ENCODE data around the gene GNGT2.
A peak's percentile ranks its signal among the peaks of the same experiment; 100 is the strongest.

The GNGT2 gene

DNA sequence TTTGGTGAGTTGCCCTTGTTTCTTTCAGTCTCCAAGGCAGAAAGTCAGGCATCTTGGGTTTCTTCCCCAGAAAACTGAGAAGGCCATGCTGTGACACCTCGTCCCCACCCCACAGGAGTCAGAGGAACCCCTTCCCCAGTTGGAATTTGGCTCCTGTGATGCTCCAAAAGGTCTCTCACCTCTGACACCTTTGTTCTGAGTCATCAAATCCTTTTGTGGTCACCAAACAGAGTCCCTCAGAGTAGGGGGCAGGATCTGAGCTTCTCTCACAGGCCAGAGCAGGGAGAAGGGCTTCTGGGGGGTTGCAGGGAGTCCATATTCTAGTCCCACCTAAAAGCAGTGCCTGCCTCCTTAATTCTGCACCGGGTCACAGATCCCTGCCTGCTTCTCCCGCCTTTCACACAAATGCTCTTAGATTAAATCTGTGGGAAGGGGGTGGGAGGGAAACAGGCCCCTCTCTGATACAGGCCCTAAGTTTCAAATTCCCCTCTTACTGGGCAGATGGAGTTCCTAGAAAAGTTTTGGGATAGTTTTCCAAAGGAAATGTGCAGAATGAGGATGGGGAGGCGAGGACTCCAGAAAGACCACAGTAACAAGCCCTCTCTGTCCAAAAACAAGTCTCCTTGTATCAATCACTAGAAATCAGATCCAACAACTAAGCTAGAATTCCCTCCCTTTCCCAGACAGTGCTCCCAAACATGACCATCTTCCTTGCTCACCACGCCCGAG lies 18.9 kb upstream of the GNGT2 start:
- DNase-seq: no peak

DNA sequence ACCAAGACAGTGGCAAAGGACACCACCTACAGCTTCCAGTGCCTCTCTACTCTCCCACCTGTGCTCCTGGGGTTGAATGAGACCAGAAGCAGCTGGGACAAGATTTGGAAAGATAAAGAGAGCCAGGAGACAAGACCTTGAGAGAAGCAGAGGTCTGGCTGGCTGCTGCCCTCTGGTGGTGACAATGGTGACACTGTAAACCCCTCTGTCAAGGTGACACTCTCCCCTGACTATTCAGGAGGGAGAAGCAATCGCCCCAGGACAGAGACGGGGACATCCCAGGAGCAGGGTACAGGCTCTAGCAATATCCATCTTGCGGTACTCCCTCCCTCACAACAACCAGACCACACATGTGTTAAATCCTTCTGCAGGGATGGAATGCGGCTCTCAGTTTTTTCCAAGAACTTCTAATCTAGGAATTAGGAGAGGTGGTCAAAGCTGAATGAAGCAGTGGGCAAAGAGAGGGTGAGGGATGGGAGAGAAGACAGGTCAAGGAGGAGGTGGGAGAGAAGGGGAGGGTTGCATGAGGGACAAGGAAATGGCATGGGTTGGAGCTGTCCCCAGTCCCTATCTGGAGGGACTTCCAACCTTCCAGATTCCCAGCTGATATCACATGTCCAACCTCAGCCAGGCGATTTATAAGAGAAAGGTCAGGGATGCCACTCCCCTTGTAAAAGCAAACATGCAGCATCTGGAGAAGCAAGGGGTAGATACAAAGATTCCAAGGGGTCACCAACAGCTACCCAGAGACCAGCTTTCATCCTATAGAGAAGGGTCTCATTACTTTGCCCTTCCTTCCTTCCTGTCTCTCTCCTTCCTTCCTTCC lies 17.3 kb upstream of the GNGT2 start:
- peak; percentile 70 to 75 for DNase-seq

DNA sequence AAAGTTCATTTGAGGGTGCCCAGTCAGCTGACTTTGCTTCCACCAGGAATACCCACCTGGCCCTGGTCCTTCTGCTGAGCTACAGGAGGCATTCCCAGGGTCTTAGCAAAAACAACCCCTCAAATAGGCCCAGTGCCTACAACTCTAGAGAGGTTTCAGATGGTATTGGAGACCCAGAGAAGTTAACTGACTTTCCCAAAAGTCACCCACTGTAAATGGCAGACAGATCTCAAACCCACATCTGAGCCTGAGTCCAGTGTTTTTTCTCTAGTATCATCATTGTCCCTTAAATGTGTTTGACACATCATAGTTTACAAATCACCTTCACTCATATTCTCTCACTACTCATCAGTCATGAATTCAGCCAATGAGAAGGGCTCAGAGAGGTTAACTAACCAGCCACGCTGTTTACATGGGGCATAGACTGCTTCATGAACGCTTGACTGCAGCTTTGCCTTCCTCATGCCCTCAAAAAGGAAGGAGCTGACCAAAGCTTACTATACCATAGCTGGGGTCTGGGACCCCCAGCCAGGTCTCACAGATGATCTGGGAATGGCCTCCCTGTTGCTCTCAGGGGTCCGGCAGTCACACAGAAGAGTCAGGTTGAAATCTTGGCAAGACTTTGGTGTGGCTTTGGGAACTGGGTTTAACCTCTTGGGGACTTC lies 16.5 kb upstream of the GNGT2 start:
- no peak for DNase-seq

DNA sequence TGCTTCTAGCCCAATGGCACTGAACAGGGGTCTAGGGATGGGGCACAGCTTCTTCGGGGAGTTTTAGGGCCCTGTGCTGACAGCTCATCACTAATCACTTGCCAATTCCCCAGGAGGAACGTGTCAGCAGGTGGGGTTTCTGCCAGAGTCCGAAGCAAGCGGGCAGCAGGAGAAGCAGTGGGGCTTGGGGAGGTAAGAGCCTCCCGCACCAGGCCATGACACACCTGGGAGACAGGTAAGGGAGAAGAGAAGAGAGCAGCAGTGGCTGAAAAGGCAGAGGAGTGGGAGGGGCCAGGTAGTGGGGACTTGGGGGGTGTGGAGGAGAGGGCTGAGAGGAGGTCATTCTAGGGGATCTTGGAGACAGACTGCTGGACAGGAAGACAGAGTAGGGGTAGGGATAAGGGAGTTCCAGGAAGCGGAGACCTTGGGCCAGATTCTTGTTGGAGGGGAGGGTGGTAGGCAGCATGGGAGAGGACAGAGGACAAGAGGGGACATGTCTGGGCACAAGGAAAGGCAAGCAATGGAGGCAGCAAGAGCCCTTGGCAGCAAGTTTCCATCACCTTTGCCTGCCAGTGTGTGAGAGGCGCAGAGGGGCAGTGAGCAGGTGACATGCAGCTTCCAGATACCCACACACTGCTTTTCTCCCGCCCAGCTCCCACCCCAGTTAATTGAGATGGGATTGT lies 15.3 kb upstream of the GNGT2 start:
- DNase-seq: no peak

DNA sequence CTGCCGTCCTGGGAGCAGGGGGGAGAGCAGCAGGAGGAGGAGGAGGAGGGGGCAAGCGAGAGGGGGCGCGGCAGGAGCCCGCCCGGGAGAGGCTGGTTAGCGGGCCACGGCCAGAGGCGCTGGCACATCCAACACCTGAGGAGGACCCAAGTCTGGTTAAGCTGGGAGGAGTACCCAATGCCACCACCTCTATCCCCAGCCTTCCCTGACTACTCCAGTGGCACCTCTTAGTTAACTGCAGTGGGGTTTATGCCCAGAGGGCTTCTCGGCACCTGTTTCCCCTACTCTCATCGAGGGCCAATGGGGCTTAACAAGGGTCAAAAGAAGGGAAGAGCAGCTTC lies 14.6 kb upstream of the GNGT2 start:
- no peak for DNase-seq

DNA sequence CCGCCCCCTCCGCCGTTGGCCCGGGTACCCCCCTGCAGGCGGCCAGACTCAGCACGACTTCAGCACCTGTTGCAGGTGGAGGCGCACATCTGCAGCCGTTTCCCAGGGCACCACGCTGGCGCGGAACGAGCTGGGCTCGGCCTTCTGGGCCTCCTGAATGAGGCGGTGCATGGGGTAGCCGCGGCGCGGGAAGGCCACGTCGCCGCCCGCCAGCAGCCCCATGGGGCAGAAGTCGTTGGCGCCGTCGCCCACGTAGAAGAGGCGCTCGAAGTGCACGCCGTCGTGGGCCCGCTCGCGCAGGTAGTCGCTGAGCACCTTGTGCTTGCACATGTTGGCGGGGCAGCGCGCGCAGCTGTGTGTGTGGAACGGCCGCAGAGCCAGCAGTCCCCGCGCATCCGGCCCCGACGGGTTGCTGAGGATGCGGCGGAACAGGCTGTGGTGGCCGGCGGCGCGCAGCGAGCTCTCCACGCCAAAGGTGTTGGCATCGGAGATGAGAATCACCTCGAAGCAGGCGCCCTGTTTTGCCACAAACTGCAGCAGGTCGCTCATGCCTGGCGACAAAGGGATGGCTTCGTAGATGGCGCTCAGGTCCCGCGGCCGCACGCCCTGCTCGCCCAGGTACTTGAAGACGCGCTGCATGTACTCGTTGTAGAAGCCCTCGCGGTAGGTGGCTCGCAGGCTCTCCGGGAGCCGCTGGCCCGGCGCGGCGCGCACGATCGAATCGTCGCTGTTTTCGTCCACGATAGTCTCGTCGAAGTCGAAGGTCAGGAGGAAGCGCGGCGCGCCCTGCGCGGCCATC lies 14.0 kb upstream of the GNGT2 start:
- DNase-seq: no peak

DNA sequence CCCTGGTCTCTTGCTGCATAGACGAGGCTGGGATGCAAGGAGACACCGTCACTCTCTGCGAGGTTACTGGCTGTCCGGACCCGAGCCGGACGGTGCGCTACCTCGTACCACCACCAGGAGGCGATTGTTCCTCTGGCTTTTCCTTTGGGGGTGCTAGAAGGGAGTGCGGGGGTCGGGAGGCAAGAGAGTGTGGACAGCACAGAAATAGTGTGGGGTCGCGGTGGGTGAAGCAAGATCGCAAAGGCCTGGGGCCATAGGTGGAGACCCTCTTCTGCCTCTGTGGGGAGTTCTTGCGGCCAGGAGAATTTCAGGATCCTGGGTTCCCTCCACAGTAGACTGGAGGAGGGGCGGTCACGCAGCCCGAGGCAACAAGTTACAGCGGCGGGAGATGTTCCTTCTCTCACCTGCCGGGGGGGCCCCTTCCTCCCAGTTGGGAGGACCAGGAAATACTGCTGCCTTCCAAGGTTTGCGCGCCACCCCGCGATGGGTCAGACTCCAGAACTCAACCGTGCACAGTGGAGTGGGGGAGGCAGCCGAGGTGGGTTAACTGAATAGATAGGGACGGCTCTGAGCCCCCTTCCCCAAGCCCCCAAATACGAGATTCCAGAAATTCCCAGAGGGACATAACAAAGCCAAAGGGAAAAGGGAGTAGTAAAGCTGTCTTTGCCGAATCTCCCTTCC lies 13.3 kb upstream of the GNGT2 start:
- DNase-seq: peak in 1 of 2 experiments; percentile 24

DNA sequence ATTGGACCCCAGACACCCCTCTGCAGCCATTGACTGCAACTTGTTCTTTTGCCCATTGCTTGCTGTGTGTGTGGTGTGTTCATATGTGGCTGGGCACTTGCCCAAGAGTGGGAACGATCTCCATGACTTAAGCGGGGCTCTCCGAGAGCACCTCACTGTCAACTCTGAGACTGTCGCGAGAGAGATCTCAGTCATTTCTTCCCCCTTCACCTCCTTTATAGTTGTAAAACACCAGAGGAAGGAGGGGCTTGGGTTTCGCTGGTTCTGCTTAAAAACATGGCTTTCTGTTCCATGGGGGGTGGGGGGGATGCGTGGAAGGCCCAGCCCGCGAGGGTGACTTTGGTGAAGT lies 12.8 kb upstream of the GNGT2 start:
- DNase-seq: no peak

DNA sequence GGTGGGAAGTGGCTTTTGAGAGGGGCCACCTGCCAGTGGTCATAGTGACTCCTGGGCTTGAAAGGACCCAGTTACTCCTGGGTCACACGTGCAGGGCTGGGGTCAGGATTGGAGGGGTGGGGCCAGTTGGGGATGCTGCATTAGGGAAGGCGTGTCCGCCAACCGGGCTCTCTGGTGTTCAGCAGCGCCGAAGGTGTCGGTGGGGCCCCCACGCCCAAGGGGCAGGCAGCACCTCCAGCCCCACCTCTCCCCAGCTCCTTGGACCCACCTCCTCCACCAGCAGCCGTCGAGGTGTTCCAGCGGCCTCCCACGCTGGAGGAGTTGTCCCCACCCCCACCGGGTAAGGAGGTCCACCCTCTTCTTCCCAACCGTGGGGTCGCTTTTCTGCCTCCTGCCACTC lies 9.6 kb upstream of the GNGT2 start:
- no peak for DNase-seq

DNA sequence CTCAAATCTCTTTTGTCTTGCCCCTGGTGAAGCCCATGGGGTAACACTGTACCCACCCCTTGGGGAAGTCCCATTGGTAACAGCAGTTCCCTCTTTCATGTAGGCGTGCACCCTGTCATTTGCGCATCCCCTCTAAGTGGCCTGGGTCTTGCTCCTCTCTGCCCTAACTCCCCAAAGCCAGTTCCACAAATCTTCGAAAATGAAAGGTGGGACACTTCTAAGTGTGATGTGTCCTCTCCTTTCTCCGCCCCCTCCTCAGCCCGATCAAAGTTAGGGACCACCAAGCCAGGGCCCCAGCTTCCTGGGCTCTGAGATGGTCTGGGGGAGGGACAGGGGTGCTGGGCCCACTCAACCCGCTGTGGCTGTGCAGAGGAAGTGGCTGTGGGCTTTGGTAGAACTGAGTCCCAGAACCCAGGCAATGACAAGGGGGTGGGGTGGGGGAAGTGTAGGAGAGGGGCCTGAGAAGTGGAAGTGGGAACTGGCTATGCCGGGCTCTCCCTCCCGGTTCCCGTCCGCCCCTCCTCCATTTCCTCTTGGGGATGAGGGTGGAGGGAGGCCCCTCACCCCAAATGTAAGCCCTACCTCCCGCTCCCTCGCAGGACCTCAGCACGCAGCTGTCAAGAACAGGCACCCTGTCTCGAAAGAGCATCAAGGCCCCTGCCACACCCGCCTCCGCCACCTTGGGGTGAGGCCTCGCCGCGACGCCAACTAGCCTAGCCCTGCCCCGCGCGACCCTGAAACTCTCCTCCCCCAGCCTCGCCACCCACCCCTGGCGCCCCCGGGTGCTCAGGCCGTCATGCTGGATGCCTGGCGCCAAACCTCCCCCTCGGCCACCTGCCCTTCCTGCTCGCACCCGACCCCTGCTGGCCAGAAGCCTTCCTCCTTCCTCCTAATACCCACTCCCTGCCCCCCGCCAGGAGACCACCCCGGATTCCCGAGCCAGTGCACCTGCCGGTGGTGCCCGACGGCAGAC lies 8.9 kb upstream of the GNGT2 start:
- peak; percentile 35 to 42 for DNase-seq

DNA sequence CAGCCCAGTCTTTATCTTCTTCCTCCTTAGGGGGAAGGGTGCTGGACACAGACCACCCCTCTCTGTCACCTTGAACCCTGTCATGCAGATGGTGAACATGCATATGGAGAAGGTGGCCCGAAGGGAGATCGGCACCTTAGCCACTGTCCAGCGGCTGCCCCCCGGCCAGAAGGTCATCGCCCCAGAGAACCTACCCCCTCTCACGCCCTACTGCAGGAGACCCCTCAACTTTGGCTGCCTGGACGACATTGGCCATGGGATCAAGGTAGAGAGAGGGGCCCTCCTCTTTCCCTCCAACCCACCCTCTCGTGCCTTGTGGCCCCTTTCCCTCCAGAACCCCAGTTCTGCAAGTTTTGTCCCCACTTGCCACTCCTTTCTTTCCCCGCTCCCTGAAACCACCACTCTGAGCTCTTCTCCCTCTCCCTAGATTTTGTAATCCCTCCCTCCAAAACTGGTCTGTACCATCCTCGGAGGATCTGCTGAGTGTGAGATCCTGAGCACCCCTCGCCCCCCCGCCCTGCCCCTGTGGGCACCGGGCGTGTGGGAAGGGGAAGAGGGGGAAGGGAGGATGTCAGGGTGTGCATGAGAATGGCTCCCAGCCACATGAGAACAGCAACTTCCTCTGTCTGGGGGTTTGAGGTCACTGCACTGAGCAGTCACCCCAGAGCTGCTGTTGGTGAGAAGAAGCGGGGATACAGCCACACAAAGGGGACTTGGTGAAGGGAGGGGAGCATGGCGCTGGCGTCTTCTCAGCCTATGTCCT lies 7.5 kb upstream of the GNGT2 start:
- peak; percentile 85 to 93 for DNase-seq

DNA sequence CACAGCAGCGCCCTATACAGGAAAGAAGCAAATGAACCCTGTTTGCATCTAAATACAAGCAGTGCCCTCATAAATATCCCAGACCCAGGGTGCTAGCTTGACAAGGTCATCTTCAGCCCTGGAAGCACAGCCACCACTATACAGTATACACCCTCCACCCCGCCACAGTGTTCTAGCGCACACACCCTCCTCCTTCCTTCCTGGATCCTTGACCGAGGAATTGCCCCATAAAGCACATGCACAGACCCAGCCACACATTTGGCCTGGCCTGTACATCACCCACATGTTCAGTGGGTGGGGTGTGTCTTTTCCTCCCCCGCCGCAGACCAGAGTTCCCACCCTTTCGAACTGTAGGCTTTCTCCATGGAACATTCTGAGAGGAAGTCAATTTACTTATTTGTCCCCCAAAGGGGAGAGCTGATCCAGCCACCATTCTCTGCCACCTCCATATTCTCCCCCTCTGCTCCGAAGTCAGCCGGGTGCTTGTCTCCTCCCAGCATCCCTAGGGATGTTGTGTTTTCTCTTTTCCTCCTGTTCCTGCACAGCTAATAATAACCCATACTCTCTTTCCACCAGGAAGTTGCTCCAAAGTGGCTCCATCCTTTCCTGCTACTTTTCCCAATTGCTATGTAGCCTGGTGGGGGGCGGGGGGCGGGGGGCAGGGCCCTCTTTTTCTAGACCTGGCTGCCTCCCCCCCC lies 6.7 kb upstream of the GNGT2 start:
- DNase-seq: no peak

DNA sequence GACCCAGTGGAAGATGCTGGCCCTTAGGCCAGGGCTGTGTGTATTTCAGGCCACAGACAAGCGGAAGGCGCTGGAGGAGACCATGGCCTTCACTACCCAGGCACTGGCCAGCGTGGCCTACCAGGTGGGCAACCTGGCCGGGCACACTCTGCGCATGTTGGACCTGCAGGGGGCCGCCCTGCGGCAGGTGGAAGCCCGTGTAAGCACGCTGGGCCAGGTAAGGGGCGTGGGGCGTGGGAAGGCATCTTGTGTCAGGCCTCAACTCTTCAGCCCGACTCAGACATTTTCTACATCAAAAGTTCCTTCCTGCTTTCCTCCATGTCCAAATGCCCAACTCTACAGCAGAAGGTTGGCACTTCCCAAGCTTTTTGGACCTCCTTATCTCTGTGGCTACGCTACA lies 6.1 kb upstream of the GNGT2 start:
- DNase-seq: no peak

DNA sequence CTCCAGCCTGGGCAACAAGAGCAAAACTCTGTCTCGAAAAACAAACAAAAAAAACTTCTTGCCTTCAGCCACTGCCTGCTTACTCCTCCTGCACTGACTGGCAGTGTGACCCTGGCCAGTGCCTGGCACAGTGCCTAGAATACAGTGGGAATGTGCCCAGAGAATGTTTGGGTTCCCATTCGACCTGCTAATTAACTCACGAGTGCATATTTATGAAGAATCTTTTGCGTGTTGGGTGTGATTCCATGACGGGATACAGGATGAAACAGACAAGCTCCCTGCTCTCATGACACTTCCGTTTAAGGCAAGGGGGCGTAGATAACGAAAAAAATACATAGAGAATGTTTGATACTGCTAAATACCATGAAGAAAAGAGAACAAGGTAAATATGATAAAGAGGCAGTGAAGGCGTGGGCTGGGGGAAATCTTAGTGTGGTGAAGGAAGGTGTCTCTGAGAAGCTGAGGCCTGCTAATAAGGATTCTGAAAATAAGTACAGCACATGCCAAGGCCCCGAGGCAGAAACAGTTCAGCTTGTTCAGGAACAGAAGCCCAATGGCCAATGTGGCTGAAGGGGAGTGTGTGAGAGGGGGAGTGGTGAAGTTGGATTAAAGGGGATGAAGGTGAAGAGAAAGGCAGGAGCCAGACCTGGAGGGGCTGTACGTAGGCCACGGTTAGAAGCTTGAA lies 4.4 kb upstream of the GNGT2 start:
- DNase-seq: no peak

DNA sequence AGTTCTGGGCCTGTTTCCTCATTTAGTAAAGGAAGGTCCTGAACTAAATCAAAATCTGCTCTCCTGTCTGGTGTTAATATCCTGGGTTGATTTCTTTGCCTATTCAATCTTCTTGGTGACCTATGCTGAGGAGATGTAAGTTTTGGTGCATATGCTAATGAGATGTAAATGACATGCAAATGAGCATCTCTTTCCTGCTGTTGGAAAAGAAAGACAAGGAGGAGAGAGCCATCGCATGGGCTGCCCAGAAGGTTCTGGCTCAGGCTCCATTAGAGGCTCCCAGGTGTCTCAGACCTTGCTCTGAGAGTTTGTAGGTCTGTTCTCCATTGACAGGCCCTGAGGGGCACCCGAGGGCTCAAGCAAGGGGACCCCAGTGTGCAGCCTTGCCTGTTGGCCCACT lies 3.5 kb upstream of the GNGT2 start:
- DNase-seq: no peak

DNA sequence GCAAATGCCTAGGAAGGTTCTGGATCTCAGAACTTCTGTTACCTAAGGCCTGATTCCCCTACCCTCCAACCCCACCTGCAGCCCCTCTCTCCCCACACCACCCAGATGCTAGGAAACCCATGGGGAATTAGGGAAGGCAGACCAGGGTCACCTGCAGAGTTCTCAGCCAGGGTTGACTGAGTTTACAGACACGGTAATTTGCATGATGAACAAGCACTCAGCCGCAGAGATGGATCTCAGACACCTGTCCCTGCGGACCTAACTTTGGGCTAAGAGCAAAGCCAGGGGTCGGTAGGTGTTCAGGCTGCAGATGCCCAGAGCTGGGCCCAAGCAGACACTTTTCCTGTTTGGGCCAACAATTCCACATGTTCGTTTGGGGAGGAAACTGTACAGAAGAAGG lies 3.0 kb upstream of the GNGT2 start:
- no peak for DNase-seq

DNA sequence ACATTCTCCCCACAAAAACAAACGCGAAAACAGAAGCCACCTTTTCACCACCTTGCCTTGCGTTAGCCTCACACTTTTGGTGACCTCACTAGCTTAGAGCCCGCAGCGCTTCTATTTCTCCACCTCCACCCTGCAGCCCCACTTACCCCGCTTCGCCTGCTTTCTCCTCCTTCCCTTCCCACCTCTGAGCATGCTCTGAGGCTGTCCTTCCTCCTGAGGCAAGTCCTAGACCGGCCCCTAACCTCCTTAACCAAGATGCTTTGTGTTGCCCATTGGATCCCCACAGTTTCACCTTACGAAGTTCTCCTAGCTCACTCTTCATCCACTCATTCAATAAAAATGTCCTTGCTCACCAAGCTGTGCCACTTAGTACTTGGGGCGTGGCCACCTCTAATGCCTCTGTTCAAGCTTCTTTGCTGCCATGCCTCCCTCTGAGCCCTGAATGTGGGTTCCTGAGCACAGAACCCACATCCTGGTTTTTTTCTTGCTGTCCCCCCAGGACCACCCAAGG lies 1.3 kb downstream of the GNGT2 start:
- DNase-seq: no peak

DNA sequence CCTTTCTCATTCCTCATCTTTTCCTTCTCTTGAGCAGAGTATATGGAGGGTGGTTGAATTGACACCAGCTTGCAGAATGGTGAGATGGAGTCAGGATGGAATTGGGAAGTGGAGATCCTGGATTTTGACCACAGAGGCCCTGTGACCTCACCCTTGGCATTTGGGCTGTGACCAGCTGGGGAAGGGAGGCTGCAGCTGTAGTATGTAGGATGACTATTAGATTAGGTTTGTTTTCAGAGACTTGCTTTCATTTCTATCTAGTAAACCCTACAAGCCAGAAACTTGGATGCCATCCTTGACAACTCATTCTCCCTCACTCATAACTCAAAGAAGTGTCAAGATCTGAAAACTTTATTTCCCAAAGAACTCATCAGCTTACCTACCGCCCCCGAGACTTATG lies 5.9 kb downstream of the GNGT2 start:
- DNase-seq: no peak

DNA sequence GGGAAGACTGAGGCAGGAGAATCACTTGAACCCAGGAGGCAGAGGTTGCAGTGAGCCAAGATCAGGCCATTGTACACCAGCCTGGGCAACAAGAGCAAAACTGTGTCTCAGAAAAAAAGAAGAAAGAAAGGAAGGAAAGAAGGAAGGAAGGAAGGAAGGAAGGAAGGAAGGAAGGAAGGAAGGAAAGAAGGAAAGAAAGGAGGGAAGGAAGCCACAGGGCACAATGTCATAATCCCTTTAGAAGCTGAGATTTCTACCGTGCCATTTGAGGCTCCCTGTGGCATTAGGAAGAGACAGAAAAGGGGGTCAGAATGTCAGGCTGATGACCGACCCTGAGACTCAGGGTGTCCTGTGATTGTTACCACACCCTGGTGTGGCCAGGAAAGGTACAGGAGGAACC lies 6.6 kb downstream of the GNGT2 start:
- no peak for DNase-seq

All from AML-193 (cell line).